Osteocyte (in vitro differentiated cells): Measurements from ENCODE around the gene MYOG. TPM values are rescaled to one million over a fixed set of nuclear protein-coding genes. Genes with fewer than 3 reads are reported as not detected.

ENCODE experiments used
- DNase-seq: peaks from one replicate; pipeline ENCODE4 v3.0.0; 2021; ENCODE audit warnings: mixed read lengths; ENCODE audit not compliant: unreplicated experiment; ENCODE audit errors: extremely low spot score
- H3K27ac Mint-ChIP-seq: one replicate; pipeline ENCODE4 v1.8.0; 2021; ENCODE audit warnings: mild to moderate bottlenecking, mixed read lengths; ENCODE audit not compliant: unreplicated experiment
- H3K27me3 Mint-ChIP-seq: one replicate; pipeline ENCODE4 v1.8.0; 2021; ENCODE audit warnings: mixed read lengths; ENCODE audit not compliant: unreplicated experiment
- H3K36me3 Mint-ChIP-seq: one replicate; pipeline ENCODE4 v1.8.0; 2021; ENCODE audit warnings: mixed read lengths; ENCODE audit not compliant: unreplicated experiment
- H3K4me1 Mint-ChIP-seq: one replicate; pipeline ENCODE4 v1.8.0; 2021; ENCODE audit warnings: mixed read lengths; ENCODE audit not compliant: unreplicated experiment
- H3K4me3 Mint-ChIP-seq: one replicate; pipeline ENCODE4 v1.8.0; 2021; ENCODE audit warnings: mild to moderate bottlenecking, moderate library complexity, mixed read lengths; ENCODE audit not compliant: unreplicated experiment
- H3K9me3 Mint-ChIP-seq: one replicate; pipeline ENCODE4 v1.8.0; 2021; ENCODE audit warnings: mixed read lengths; ENCODE audit not compliant: unreplicated experiment
- CTCF ChIP-seq: fragments of 200-600 bp; sonication (generic); IDR thresholded peaks from 2 replicates; pipeline ENCODE4 v1.5.0; 2021; ENCODE audit warnings: antibody characterized with exemption, mild to moderate bottlenecking, moderate library complexity
- total RNA-seq: library from RNA; stranded (reverse); gene quantifications from 2 replicates; pipeline ENCODE4 v1.2.1, GENCODE V29; 2021

The MYOG gene
- total RNA-seq, 1 donor from 2014 or later: not detected

- no peak for DNase-seq
- Mint-ChIP-seq H3K4me1 (peaks cover 6% of the 10 kb centered on the region), H3K9me3 (no peaks in the 10 kb centered on the region), H3K36me3 (no peaks in the 10 kb centered on the region), H3K4me3 (no peak overlapping the region), H3K27ac (no peak overlapping the region), H3K27me3 (peaks cover 5% of the 10 kb centered on the region)
- no peak for TF ChIP-seq CTCF
Observed at GRCh38 chr1:203044546-203045250, 41.1 kb downstream of the MYOG start.

- DNase-seq: no peak
- Mint-ChIP-seq H3K27me3 (peaks cover 5% of the 10 kb centered on the region), H3K4me3 (no peak overlapping the region), H3K4me1 (peaks cover 9% of the 10 kb centered on the region), H3K9me3 (no peaks in the 10 kb centered on the region), H3K36me3 (no peaks in the 10 kb centered on the region), H3K27ac (no peak overlapping the region)
- no peak for TF ChIP-seq CTCF
Observed at GRCh38 chr1:203043830-203044545, 41.8 kb downstream of the MYOG start.

- Mint-ChIP-seq H3K27ac (no peak overlapping the region), H3K4me1 (peaks cover 12% of the 10 kb centered on the region), H3K36me3 (no peaks in the 10 kb centered on the region), H3K4me3 (no peak overlapping the region), H3K9me3 (no peaks in the 10 kb centered on the region), H3K27me3 (peaks cover 5% of the 10 kb centered on the region)
- no peak for DNase-seq
- TF ChIP-seq CTCF: no peak
Observed at GRCh38 chr1:203041351-203041932, 44.4 kb downstream of the MYOG start.

GRCh38 chr1:203040513-203041275 is 45.1 kb downstream of the MYOG start:
- Mint-ChIP-seq H3K27ac (no peak overlapping the region), H3K36me3 (no peaks in the 10 kb centered on the region), H3K27me3 (peaks cover 5% of the 10 kb centered on the region), H3K4me1 (peaks cover 12% of the 10 kb centered on the region), H3K9me3 (no peaks in the 10 kb centered on the region), H3K4me3 (no peak overlapping the region)
- TF ChIP-seq CTCF: no peak
- no peak for DNase-seq
